ENCODE measurements around the gene DPP4.

DNA sequence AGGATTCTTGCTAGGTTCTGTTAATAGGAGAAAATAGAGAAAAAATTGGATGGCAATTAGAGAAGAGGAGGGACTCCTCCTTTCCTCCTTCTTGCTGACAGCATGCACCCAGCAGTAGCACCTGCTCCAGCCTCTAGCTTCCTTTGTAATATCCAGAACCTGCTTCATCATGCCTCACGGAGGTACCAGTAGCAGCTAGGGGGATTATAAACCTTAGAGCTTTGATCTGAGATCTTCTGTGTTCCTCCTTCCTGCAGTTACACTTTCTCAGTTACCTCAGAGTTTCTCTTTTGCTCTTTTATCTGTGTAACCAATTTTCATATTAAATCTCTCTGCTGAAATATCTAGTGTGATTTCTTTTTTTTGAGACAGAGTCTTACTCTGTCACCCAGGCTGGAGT is 16.6 kb downstream of the DPP4 start:
- TF ChIP-seq KLF10 (tag by site-specific recombination; IDR thresholded peaks at IDR 0.05): no peak
- TF ChIP-seq, protein P1, sequence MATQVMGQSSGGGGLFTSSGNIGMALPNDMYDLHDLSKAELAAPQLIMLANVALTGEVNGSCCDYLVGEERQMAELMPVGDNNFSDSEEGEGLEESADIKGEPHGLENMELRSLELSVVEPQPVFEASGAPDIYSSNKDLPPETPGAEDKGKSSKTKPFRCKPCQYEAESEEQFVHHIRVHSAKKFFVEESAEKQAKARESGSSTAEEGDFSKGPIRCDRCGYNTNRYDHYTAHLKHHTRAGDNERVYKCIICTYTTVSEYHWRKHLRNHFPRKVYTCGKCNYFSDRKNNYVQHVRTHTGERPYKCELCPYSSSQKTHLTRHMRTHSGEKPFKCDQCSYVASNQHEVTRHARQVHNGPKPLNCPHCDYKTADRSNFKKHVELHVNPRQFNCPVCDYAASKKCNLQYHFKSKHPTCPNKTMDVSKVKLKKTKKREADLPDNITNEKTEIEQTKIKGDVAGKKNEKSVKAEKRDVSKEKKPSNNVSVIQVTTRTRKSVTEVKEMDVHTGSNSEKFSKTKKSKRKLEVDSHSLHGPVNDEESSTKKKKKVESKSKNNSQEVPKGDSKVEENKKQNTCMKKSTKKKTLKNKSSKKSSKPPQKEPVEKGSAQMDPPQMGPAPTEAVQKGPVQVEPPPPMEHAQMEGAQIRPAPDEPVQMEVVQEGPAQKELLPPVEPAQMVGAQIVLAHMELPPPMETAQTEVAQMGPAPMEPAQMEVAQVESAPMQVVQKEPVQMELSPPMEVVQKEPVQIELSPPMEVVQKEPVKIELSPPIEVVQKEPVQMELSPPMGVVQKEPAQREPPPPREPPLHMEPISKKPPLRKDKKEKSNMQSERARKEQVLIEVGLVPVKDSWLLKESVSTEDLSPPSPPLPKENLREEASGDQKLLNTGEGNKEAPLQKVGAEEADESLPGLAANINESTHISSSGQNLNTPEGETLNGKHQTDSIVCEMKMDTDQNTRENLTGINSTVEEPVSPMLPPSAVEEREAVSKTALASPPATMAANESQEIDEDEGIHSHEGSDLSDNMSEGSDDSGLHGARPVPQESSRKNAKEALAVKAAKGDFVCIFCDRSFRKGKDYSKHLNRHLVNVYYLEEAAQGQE (tag by site-specific recombination; IDR thresholded peaks at IDR 0.05): no peak

All from HEK293 (cell line).